HG03565 (cell line): ENCODE measurements around the gene ARHGAP22.

Experiments
- ATAC-seq: cut with Tn5 transposase; IDR thresholded peaks from one replicate; pipeline ENCODE4 v1.9.1; 2021; ENCODE audit warnings: mild to moderate bottlenecking, moderate library complexity; ENCODE audit not compliant: unreplicated experiment

ARHGAP22 gene

GRCh38 chr10:48454302-48455054, 150.4 kb downstream of the ARHGAP22 start:
- no peak for ATAC-seq

- ATAC-seq: no peak
Measured at GRCh38 chr10:48453451-48454301, 151.2 kb downstream of the ARHGAP22 start.

GRCh38 chr10:48452879-48453412, 151.9 kb downstream of the ARHGAP22 start:
- no peak for ATAC-seq

- ATAC-seq: no peak
Measured at GRCh38 chr10:48451969-48452878, 152.6 kb downstream of the ARHGAP22 start.

- ATAC-seq: no peak
Measured at GRCh38 chr10:48450741-48451466, 154.0 kb downstream of the ARHGAP22 start.

- no peak for ATAC-seq
Measured at GRCh38 chr10:48450233-48450740, 154.6 kb downstream of the ARHGAP22 start.

- no peak for ATAC-seq
Measured at GRCh38 chr10:48449501-48450232, 155.2 kb downstream of the ARHGAP22 start.

- ATAC-seq: no peak
Measured at GRCh38 chr10:48448796-48449195, 156.1 kb downstream of the ARHGAP22 start.

- ATAC-seq: no peak
Measured at GRCh38 chr10:48447356-48448215, 157.3 kb downstream of the ARHGAP22 start.

- no peak for ATAC-seq
Measured at GRCh38 chr10:48446785-48447184, 158.1 kb downstream of the ARHGAP22 start.

GRCh38 chr10:48445932-48446331, 158.9 kb downstream of the ARHGAP22 start:
- no peak for ATAC-seq

GRCh38 chr10:48444861-48445841, 159.7 kb downstream of the ARHGAP22 start:
- no peak for ATAC-seq

GRCh38 chr10:48444266-48444665, 160.6 kb downstream of the ARHGAP22 start:
- ATAC-seq: no peak

- no peak for ATAC-seq
Measured at GRCh38 chr10:48442809-48443177, 162.1 kb downstream of the ARHGAP22 start.

- no peak for ATAC-seq
Measured at GRCh38 chr10:48442090-48442808, 162.6 kb downstream of the ARHGAP22 start.

GRCh38 chr10:48440771-48441170, 164.1 kb downstream of the ARHGAP22 start:
- ATAC-seq: no peak
